Measurements from ENCODE around the gene STXBP5L.
A peak's percentile ranks its signal among the peaks of the same experiment; 100 is the strongest.
"Not testable (repeated sequence)": the region's sequence is repeated elsewhere in the genome, so short reads cannot be mapped to it uniquely, and the experiment has no call there.

STXBP5L gene

GRCh38 chr3:120988994-120989393 lies 81.0 kb downstream of the STXBP5L start:
- H3K4me3 ChIP-seq, result no peak overlapping the region
- no peak for DNase-seq (ENCODE audit: low spot score)
- TF ChIP-seq, protein P1, sequence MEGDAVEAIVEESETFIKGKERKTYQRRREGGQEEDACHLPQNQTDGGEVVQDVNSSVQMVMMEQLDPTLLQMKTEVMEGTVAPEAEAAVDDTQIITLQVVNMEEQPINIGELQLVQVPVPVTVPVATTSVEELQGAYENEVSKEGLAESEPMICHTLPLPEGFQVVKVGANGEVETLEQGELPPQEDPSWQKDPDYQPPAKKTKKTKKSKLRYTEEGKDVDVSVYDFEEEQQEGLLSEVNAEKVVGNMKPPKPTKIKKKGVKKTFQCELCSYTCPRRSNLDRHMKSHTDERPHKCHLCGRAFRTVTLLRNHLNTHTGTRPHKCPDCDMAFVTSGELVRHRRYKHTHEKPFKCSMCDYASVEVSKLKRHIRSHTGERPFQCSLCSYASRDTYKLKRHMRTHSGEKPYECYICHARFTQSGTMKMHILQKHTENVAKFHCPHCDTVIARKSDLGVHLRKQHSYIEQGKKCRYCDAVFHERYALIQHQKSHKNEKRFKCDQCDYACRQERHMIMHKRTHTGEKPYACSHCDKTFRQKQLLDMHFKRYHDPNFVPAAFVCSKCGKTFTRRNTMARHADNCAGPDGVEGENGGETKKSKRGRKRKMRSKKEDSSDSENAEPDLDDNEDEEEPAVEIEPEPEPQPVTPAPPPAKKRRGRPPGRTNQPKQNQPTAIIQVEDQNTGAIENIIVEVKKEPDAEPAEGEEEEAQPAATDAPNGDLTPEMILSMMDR (IDR thresholded peaks at IDR 0.05), result no peak
- no peak overlapping the region for H3K27ac ChIP-seq

DNA sequence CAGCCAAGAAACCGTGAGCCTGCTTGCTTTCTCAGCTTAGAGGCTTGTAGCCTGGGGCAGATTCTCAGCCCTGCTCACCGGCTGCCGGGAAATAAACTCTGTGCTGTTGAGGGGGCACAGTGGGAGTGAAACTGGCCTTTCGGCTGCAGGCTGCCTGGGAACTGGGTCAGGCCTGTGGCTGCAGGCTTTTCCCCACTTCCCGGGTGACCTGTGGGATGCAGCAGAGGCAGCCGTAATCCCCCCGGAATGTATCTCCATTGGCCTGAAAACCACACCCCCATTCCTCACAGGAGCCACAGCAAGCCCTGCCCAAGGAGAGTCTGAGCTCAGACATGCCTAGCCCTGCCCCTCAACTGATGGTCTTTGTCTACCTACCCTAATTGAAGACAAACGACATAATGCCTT lies 110.9 kb downstream of the STXBP5L start:
- no peak overlapping the region for H3K4me3 ChIP-seq
- no peak for DNase-seq (ENCODE audit: low spot score)
- no peak overlapping the region for H3K27ac ChIP-seq
- TF ChIP-seq, protein P1 (IDR thresholded peaks at IDR 0.05), result no peak

- DNase-seq (ENCODE audit: low spot score), result no peak
- H3K4me3 ChIP-seq, result no peak overlapping the region
- H3K27ac ChIP-seq, result no peak overlapping the region
- TF ChIP-seq, protein P1 (IDR thresholded peaks at IDR 0.05), result no peak
Measured at GRCh38 chr3:121063628-121064027, 155.6 kb downstream of the STXBP5L start.

DNA sequence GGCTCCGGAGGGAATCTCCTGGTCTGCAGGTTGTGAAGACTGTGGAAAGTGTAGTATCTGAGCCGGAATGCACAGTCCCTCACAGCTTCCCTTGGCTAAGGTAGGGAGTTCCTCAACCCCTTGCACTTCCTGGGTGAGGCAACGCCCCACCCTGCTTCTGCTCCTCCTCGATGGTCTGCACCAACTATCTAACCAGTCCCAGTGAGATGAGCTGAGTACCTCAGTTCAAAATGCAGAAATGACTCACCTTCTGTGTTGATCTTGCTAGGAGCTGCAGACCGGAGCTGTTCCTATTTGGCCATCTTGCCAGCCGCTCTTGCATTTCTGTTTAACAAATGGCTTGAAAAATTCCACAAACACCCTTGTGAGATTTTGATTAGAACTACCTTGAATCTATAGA lies 156.1 kb downstream of the STXBP5L start:
- TF ChIP-seq, protein P1 (IDR thresholded peaks at IDR 0.05), result no peak
- Histone ChIP-seq H3K4me3 (no peak overlapping the region), H3K27ac (no peak overlapping the region)
- DNase-seq (ENCODE audit: low spot score), result no peak

DNA sequence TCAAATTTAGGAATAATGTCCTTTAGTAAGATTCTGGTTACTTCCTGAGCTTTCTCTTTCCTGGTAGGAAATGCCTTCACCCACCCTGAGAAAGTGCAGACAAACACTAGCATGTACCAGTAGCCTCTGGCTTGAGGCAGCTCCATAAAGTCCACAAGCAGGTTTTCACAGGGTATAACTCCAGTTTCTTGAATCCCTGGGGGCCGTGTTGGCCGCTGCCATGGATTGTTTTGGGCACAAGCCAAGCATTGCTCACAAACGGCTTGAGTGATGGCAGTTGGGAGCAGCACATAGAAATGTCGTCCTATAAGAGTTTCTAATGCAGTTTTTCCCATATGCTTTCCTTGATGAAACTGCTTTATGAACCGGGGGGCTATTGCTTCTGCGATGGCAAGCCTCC lies 164.1 kb downstream of the STXBP5L start:
- no peak for DNase-seq (ENCODE audit: low spot score)
- TF ChIP-seq, protein P1 (IDR thresholded peaks at IDR 0.05), result no peak
- Histone ChIP-seq H3K4me3 (peak overlapping the region; percentile 44), H3K27ac (no peak overlapping the region)

DNA sequence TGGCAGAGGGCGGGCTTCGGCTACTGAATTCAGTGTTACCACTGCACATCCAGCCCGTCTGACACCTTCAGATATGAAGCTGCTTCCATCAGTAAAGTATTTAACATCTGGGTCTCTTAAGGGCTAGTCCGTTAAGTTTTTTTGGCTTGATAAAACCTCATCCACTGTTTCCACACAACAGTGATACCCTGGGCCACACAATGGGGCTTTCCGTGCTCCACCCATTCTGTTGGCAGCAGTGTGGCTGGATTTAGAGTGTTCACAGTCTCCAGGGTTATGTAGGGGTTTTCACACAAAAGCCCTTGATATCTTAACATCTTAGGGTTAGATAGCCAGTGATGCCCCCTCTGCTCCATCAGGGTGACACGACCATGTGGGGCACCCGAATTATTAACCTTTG lies 165.0 kb downstream of the STXBP5L start:
- TF ChIP-seq, protein P1 (IDR thresholded peaks at IDR 0.05), result no peak
- H3K4me3 ChIP-seq, result no peak overlapping the region
- no peak for DNase-seq (ENCODE audit: low spot score)
- H3K27ac ChIP-seq, result no peak overlapping the region

DNA sequence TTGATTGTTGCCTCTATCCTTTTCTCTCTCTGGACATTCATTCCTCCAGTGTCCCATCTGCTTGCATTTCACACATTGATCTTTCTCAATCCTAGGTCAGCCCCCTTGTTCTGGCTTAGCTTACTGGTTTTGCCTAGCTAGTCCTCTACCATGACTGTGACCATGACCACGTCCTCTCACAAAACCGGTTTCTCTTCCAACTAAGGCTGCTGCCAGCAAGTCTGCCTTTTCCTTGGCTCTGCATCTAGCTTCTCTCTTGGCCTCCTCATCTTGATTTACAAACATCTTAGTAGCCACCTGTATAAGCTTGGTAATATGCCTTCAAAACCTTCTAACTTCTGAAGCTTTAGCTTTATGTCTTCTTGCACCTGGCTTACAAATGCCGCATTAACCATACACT lies 167.2 kb downstream of the STXBP5L start:
- TF ChIP-seq, protein P1 (IDR thresholded peaks at IDR 0.05), result no peak
- Histone ChIP-seq H3K4me3 (no peak overlapping the region), H3K27ac (no peak overlapping the region)
- DNase-seq (ENCODE audit: low spot score), result no peak

DNA sequence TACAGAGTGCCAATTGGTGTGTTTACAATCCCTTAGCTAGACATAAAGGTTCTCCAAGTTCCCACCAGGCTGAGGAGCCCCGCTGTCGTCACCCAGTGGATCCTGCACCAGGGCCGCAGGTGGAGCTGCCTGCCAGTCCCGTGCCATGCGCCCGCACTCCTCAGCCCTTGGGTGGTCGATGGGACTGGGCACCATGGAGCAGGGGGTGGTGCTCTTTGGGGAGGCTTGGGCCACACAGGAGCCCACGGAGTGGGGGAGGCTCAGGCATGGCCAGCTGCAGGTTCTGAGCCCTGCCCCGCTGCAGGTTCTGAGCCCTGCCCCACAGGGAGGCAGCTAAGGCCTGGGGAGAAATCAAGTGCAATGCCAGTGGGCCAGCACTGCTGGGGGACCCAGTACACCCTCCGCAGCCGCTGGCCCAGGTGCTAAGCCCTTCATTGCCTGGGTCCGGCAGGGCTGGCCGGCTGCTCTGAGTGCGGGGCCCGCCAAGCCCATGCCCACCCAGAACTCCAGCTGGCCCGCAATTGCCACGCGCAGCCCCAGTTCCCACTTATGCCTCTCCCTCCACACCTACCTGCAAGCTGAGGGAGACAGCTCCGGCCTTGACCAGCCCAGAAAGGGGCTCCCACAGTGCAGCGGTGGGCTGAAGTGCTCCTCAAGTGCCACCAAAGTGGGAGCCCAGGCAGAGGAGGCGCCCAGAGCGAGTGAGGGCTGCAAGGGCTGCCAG lies 170.5 kb downstream of the STXBP5L start:
- DNase-seq (ENCODE audit: low spot score); H3K27ac ChIP-seq; H3K4me3 ChIP-seq: not testable (repeated sequence)
